Sigmoid colon (tissue), 4 donors: ENCODE data around the gene AKAP17A.

Experiments
- CTCF ChIP-seq, 4 experiments: fragments of 450-650 bp in 3 of 4; fragments of 200-600 bp in 1 of 4; IDR thresholded peaks; one replicate each; pipeline ENCODE4 v1.5.1; 2016 to 2019; ENCODE audit warnings: antibody characterized with exemption in 4 of 4, mild to moderate bottlenecking in 3 of 4, moderate library complexity in 2 of 4
- EP300 ChIP-seq, 4 donors: sonication (generic); formaldehyde crosslinking; IDR thresholded peaks; one replicate each; pipeline ENCODE4 v1.6.1; 2017; ENCODE audit warnings: antibody characterized with exemption in 4 of 4
- POLR2A ChIP-seq, 2 donors: fragments of 450-650 bp; IDR thresholded peaks; one replicate each; pipeline ENCODE4 v1.6.1; 2016; ENCODE audit warnings: antibody characterized with exemption in 2 of 2, mild to moderate bottlenecking in 2 of 2, moderate library complexity in 2 of 2
- POLR2AphosphoS5 ChIP-seq, 4 donors: sonication (generic); formaldehyde crosslinking; IDR thresholded peaks; one replicate each; pipeline ENCODE4 v1.6.1; 2017; ENCODE audit warnings: antibody characterized with exemption in 4 of 4

GRCh38 chrX:1545776-1546408 is 45.5 kb upstream of the AKAP17A start:
- TF ChIP-seq CTCF (IDR thresholded peaks at IDR 0.05) (no peak), POLR2A (IDR thresholded peaks at IDR 0.05) (no peak), EP300 (IDR thresholded peaks at IDR 0.05) (no peak), POLR2AphosphoS5 (IDR thresholded peaks at IDR 0.05) (no peak)
